Measurements from ENCODE around the gene EVI5L. TPM values are rescaled to one million over a fixed set of nuclear protein-coding genes. Genes with fewer than 3 reads are reported as not detected.

The EVI5L gene
- total and polyA plus RNA-seq, 2 donors (not counting 3 experiments of a cell fraction or from before 2014, with no cell fraction given) = 11.9 to 13.5 TPM

- Histone ChIP-seq H3K36me3 (ENCODE audit: control insufficient read depth in 2 of 2, extremely low read depth in 1 of 2, insufficient read depth in 2 of 2, low read length in 2 of 2) (no peaks in the 10 kb centered on the region), H3K9me1 (replicated peaks; ENCODE audit: control insufficient read depth, extremely low read depth, insufficient read depth, low read length) (no peaks in the 10 kb centered on the region), H3K27ac (ENCODE audit: insufficient read depth, low read depth, low read length) (no peak overlapping the region), H3K4me1 (ENCODE audit: control insufficient read depth, extremely low read depth, insufficient read depth, low read length) (peaks cover 6% of the 10 kb centered on the region), H2AFZ (ENCODE audit: low read depth, low read length) (no peak overlapping the region), H3K79me2 (ENCODE audit: control insufficient read depth, insufficient read depth, low read length) (no peaks in the 10 kb centered on the region), H3K4me2 (ENCODE audit: insufficient read depth, low read length) (no peak overlapping the region), H3K27me3 (ENCODE audit: control insufficient read depth in 2 of 2, insufficient read depth in 2 of 2, low read length in 2 of 2) (no peaks in the 10 kb centered on the region), H4K20me1 (replicated peaks; ENCODE audit: control insufficient read depth, extremely low read depth, insufficient read depth, low read length) (no peaks in the 10 kb centered on the region), H3K4me3 (replicated peaks in 1 of 3; ENCODE audit: insufficient read depth in 1 of 3, low read depth in 1 of 3, low read length in 3 of 3) (no peak overlapping the region), H3K9me3 (replicated peaks; ENCODE audit: control insufficient read depth, insufficient read depth, low read length) (no peaks in the 10 kb centered on the region), H3K9ac (replicated peaks; ENCODE audit: extremely low read depth, insufficient read depth, low read length) (no peak overlapping the region)
- BruUV-seq (replicated peaks) = no TSS peak
- ChIA-PET CTCF (interaction anchor here (0.8 to 5.2 kb wide), 5 partner anchors 8 to 216 kb away, joined by 3 to 35 read pairs (median 4); partner anchors contain the start of gene TRAPPC5), POLR2A (no interaction called here)
- TF ChIP-seq EZH2 (IDR thresholded peaks at IDR 0.05; ENCODE audit: borderline replicate concordance, low read depth, low read length, severe bottlenecking) (no peak), MAX (IDR thresholded peaks at IDR 0.05; ENCODE audit: insufficient read depth, insufficient read length) (no peak), GATA2 (IDR thresholded peaks at IDR 0.05; ENCODE audit: insufficient read depth, insufficient read length, low read depth, low read length) (no peak), POLR2AphosphoS5 (IDR thresholded peaks at IDR 0.05; ENCODE audit: insufficient read depth, low read depth, low read length) (no peak), POLR2A (IDR thresholded peaks at IDR 0.05; ENCODE audit: low read depth, low read length) (no peak), CTCF (IDR thresholded peaks at IDR 0.05; ENCODE audit: extremely low read depth in 1 of 2, insufficient read depth in 1 of 2, low read depth in 1 of 2, low read length in 2 of 2) (no peak), MYC (IDR thresholded peaks at IDR 0.05; ENCODE audit: low read depth, low read length) (no peak), FOS (IDR thresholded peaks at IDR 0.05; ENCODE audit: borderline replicate concordance, insufficient read depth, low read length) (no peak), JUN (IDR thresholded peaks at IDR 0.05; ENCODE audit: borderline replicate concordance, insufficient read depth, insufficient read length, low read depth) (no peak)
- FAIRE-seq (peak; percentile 64), DNase-seq (ENCODE audit: low read depth, low spot score) (no peak)
- intact Hi-C loops (cut with micrococcal nuclease) (no loop called here), dilution Hi-C loops (cut with MboI; ENCODE audit: extremely low pct_ligation_motif_present, low sequenced_read_pairs) (no loop called here)
Observed at GRCh38 chr19:7783991-7784423, 46.0 kb upstream of the EVI5L start.

Measured in endothelial cell of umbilical vein (primary cell).